Measurements from ENCODE around the gene CFAP57. TPM values are rescaled to one million over a fixed set of nuclear protein-coding genes. Genes with fewer than 3 reads are reported as not detected.

The CFAP57 gene

DNA sequence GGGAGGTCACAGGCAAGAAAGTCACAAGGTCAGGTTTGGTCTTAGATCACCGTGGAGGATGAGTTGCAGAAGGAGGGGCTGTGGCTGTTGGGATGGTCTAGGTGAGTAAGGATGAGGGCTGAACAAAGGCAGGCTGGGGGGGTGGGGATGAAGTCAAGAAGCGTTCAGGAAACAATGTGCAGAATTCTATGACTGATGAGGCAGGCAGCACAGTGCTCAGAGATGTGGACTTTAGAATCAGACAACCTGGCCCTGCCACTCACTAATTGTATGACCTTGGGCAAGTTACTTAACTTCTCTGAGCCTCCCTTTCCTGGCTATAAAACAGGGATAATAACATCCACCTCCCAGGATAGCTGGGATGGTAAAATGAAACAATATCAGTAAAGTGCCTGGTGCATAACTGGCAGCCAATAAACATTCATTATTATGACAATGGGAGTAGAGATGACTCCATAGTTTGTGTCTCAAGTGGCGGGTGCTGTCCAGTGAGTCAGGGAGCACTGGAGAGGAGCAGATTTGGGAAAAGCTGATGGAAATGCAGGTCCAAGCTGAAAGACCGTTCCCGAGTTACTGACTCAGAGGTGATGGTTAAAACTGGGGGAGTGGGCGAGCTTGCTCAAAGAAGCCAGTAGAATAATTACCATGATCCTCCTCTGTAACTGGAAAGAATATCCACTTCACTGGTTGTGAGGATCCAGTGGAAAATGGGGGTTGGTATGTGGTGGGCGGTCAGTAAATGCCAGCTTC is 130.8 kb downstream of the CFAP57 start:
- no peak overlapping the region for H2BK12ac ChIP-seq (ENCODE audit: low read length in 2 of 2)
- DNase-seq, result no peak
- no peak overlapping the region for H2BK5ac ChIP-seq (ENCODE audit: low read depth, low read length, poor library complexity, severe bottlenecking)
- H3K4me2 ChIP-seq (ENCODE audit: low read length, poor library complexity, severe bottlenecking), result no peak overlapping the region
- no peak overlapping the region for H3K27ac ChIP-seq (ENCODE audit: low read length, poor library complexity, severe bottlenecking)
- no peaks in the 10 kb centered on the region for H3K36me3 ChIP-seq (ENCODE audit: control insufficient read depth in 1 of 2, insufficient read depth in 2 of 2, low read depth in 1 of 2, low read length in 2 of 2)
- H2AFZ ChIP-seq (ENCODE audit: low read depth, low read length), result no peak overlapping the region
- H3K4ac ChIP-seq (ENCODE audit: low read depth in 1 of 2, low read length in 2 of 2), result no peak overlapping the region
- H3K4me1 ChIP-seq (ENCODE audit: control insufficient read depth, insufficient read depth, low read depth, low read length), result no peaks in the 10 kb centered on the region
- H3K9ac ChIP-seq (ENCODE audit: low read length), result no peak overlapping the region
- H3K18ac ChIP-seq (ENCODE audit: low read depth in 1 of 2, low read length in 2 of 2), result no peak overlapping the region
- H3K4me3 ChIP-seq (ENCODE audit: insufficient read depth in 1 of 2, low read depth in 1 of 2, low read length in 2 of 2), result no peak overlapping the region
- peaks cover 3 to 4% of the 10 kb centered on the region in 2 experiments for H3K27me3 ChIP-seq (ENCODE audit: control insufficient read depth in 1 of 2, insufficient read depth in 1 of 2, low read length in 2 of 2)
- no peak overlapping the region for H4K91ac ChIP-seq (ENCODE audit: low read length)
- no peak overlapping the region for H2AK5ac ChIP-seq (ENCODE audit: low read length, severe bottlenecking)
- H2BK120ac ChIP-seq (ENCODE audit: low read depth, low read length), result no peak overlapping the region
- H3K79me1 ChIP-seq (replicated peaks; ENCODE audit: low read length, poor library complexity, severe bottlenecking), result no peaks in the 10 kb centered on the region
- WGBS, result 90% methylated on average over 6 of the region's 7 CpGs
- H2BK15ac ChIP-seq (ENCODE audit: low read depth, poor library complexity, severe bottlenecking), result no peak overlapping the region
- H4K8ac ChIP-seq (ENCODE audit: low read length), result no peak overlapping the region
- H3K14ac ChIP-seq (ENCODE audit: low read length in 2 of 2), result no peak overlapping the region
- H3K23ac ChIP-seq (ENCODE audit: low read length in 2 of 2), result no peak overlapping the region
- no peaks in the 10 kb centered on the region for H3K9me3 ChIP-seq (ENCODE audit: control insufficient read depth, low read length)

DNA sequence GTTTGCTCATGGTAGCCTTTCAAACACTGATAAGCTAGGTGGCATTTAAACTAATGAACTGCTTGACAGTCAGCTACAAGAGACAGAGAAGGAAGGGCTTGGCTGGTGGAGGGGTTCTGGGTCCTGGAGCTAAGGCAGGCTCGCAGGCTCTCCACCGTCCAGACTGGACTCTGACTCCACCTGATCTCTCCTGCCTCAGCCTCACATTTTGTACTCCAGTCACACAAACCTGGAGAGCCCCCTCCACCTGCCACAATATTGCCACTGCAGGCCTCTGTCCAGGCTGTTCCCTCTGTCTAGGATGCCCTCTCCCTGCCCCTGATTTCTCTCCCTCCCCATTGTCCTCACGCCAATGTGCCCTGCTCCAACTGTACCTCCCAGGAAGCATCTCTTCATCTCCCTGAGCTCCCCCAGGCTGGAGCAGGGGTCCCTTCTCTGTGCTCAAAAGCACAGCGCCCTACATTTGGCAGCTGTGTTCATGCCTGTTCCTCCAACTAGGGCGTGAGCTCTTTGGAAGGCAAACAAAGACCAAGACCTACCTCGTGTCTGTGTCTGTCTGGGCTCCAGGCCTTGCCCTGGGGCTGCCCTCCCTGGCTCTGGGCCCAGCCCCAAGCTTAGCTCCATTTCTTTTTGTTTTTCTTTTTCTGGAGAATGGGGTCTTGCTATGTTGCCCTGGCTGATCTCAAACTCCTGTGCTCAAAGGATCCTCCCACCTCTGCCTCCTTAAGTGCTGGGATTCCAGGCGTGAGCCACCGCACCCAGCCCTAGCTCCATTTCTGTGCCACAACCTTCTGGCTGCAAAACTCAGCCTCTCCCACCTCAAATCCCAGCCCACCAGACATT is 131.6 kb downstream of the CFAP57 start:
- Histone ChIP-seq H3K27ac (ENCODE audit: low read length, poor library complexity, severe bottlenecking) (no peak overlapping the region), H3K79me1 (replicated peaks; ENCODE audit: low read length, poor library complexity, severe bottlenecking) (no peaks in the 10 kb centered on the region), H3K4me2 (ENCODE audit: low read length, poor library complexity, severe bottlenecking) (no peak overlapping the region), H4K8ac (ENCODE audit: low read length) (no peak overlapping the region), H3K23ac (ENCODE audit: low read length in 2 of 2) (no peak overlapping the region), H4K91ac (ENCODE audit: low read length) (no peak overlapping the region), H2BK120ac (ENCODE audit: low read depth, low read length) (no peak overlapping the region), H2BK5ac (ENCODE audit: low read depth, low read length, poor library complexity, severe bottlenecking) (no peak overlapping the region), H3K9me3 (ENCODE audit: control insufficient read depth, low read length) (no peaks in the 10 kb centered on the region), H3K4ac (ENCODE audit: low read depth in 1 of 2, low read length in 2 of 2) (no peak overlapping the region), H3K36me3 (ENCODE audit: control insufficient read depth in 1 of 2, insufficient read depth in 2 of 2, low read depth in 1 of 2, low read length in 2 of 2) (no peaks in the 10 kb centered on the region), H2AK5ac (ENCODE audit: low read length, severe bottlenecking) (no peak overlapping the region), H2AFZ (ENCODE audit: low read depth, low read length) (no peak overlapping the region), H2BK12ac (ENCODE audit: low read length in 2 of 2) (no peak overlapping the region), H3K4me1 (ENCODE audit: control insufficient read depth, insufficient read depth, low read depth, low read length) (no peaks in the 10 kb centered on the region), H2BK15ac (ENCODE audit: low read depth, poor library complexity, severe bottlenecking) (no peak overlapping the region), H3K18ac (ENCODE audit: low read depth in 1 of 2, low read length in 2 of 2) (no peak overlapping the region), H3K27me3 (ENCODE audit: control insufficient read depth in 1 of 2, insufficient read depth in 1 of 2, low read length in 2 of 2) (peaks cover 3 to 5% of the 10 kb centered on the region in 2 experiments), H3K9ac (ENCODE audit: low read length) (no peak overlapping the region), H3K14ac (ENCODE audit: low read length in 2 of 2) (no peak overlapping the region), H3K4me3 (ENCODE audit: insufficient read depth in 1 of 2, low read depth in 1 of 2, low read length in 2 of 2) (no peak overlapping the region)
- DNase-seq, result no peak
- WGBS, result 83% methylated on average over 8 of the region's 8 CpGs

Small RNAs within 50 kb of the gene (small RNA-seq; reads per million reads assigned to genes)
- gene RNA5SP46 (ENCODE audit: low read depth), result not detected
